ENCODE data around the gene PDE6D.

GRCh38 chr2:231752061-231752460, 29.0 kb downstream of the PDE6D start:
- TF ChIP-seq CTCF (conservative IDR thresholded peaks at IDR 0.05; ENCODE audit: low read depth, low read length) (no peak), RAD21 (IDR thresholded peaks at IDR 0.05; ENCODE audit: low read length) (no peak), FOS (IDR thresholded peaks at IDR 0.05; ENCODE audit: low read depth, low read length) (no peak), POLR2A (IDR thresholded peaks at IDR 0.05; ENCODE audit: low read depth, low read length) (no peak), MXI1 (IDR thresholded peaks at IDR 0.05; ENCODE audit: borderline replicate concordance, low read depth, low read length) (no peak), SMC3 (IDR thresholded peaks at IDR 0.05; ENCODE audit: low read depth, low read length) (no peak)
- TF ChIP-seq, protein P1, sequence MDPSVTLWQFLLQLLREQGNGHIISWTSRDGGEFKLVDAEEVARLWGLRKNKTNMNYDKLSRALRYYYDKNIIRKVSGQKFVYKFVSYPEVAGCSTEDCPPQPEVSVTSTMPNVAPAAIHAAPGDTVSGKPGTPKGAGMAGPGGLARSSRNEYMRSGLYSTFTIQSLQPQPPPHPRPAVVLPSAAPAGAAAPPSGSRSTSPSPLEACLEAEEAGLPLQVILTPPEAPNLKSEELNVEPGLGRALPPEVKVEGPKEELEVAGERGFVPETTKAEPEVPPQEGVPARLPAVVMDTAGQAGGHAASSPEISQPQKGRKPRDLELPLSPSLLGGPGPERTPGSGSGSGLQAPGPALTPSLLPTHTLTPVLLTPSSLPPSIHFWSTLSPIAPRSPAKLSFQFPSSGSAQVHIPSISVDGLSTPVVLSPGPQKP (IDR thresholded peaks at IDR 0.05; ENCODE audit: borderline replicate concordance, low read depth, low read length) = no peak

All from IMR-90 (cell line).